Keratinocyte (primary cell): ENCODE results near the gene PIANP. TPM values are rescaled to one million over a fixed set of nuclear protein-coding genes. Genes with fewer than 3 reads are reported as not detected.
"Not testable (repeated sequence)": the region's sequence is repeated elsewhere in the genome, so short reads cannot be mapped to it uniquely, and the experiment has no call there.

Experiments
- DNase-seq: peaks from one replicate; pipeline ENCODE4 v3.0.0-alpha.2; 2011; ENCODE audit warnings: low read depth, missing footprints, low spot score
- FAIRE-seq: peaks from 2 replicates; lab custom pipeline; 2011; peaks lifted over from hg19 to GRCh38; lab: Jason Lieb, UNC
- H2AFZ ChIP-seq: 2 replicates; pipeline ENCODE4 v1.6.0; 2012; ENCODE audit warnings: low read length, control low read depth, inconsistent platforms; ENCODE audit not compliant: control insufficient read depth
- H3K27ac ChIP-seq: 2 replicates; pipeline ENCODE4 v1.5.1; 2011; ENCODE audit warnings: low read length; ENCODE audit not compliant: control insufficient read depth, insufficient read depth
- H3K27me3 ChIP-seq: 3 replicates; pipeline ENCODE4 v1.6.0; 2011; ENCODE audit warnings: low read length; ENCODE audit not compliant: control insufficient read depth, insufficient read depth; ENCODE audit errors: extremely low read depth
- H3K36me3 ChIP-seq, 2 experiments: 2 replicates in 1 of 2; 3 replicates in 1 of 2; pipeline ENCODE4 v1.5.1; 2011; ENCODE audit warnings: low read length in 2 of 2, mild to moderate bottlenecking in 1 of 2; ENCODE audit not compliant: control insufficient read depth in 2 of 2, insufficient read depth in 2 of 2; ENCODE audit errors: extremely low read depth in 1 of 2
- H3K4me1 ChIP-seq: 3 replicates; pipeline ENCODE4 v1.5.1; 2011; ENCODE audit warnings: low read length; ENCODE audit not compliant: control insufficient read depth, insufficient read depth; ENCODE audit errors: extremely low read depth
- H3K4me2 ChIP-seq: 3 replicates; pipeline ENCODE4 v1.6.0; 2011; ENCODE audit warnings: low read depth, low read length; ENCODE audit not compliant: control insufficient read depth, insufficient read depth; ENCODE audit errors: extremely low read depth
- H3K4me3 ChIP-seq, 3 experiments: fragments of 200-600 bp in 1 of 3; sonication (generic) in 1 of 3; 2 replicates in 2 of 3; 3 replicates in 1 of 3; pipeline ENCODE4 v1.5.1; 2011 to 2016; ENCODE audit warnings: low read length in 3 of 3, mild to moderate bottlenecking in 3 of 3, control low read depth in 2 of 3, inconsistent platforms in 1 of 3, low read depth in 1 of 3, mixed read lengths in 1 of 3, mixed run types in 1 of 3, moderate library complexity in 1 of 3; ENCODE audit not compliant: control insufficient read depth in 2 of 3, insufficient read depth in 2 of 3; ENCODE audit errors: extremely low read depth in 1 of 3
- H3K79me2 ChIP-seq: 2 replicates; pipeline ENCODE4 v1.6.0; 2012; ENCODE audit warnings: low read length; ENCODE audit not compliant: control insufficient read depth, insufficient read depth
- H3K9ac ChIP-seq: 3 replicates; pipeline ENCODE4 v1.6.0; 2011; ENCODE audit warnings: low read length; ENCODE audit not compliant: control insufficient read depth, insufficient read depth; ENCODE audit errors: extremely low read depth
- H3K9me1 ChIP-seq: 3 replicates; pipeline ENCODE4 v1.6.0; 2011; ENCODE audit warnings: low read length; ENCODE audit not compliant: control insufficient read depth, insufficient read depth; ENCODE audit errors: extremely low read depth
- H3K9me3 ChIP-seq: 2 replicates; pipeline ENCODE4 v1.5.1; 2012; ENCODE audit warnings: low read depth, low read length; ENCODE audit not compliant: control insufficient read depth
- H4K20me1 ChIP-seq: 3 replicates; pipeline ENCODE4 v1.6.0; 2011; ENCODE audit warnings: low read length; ENCODE audit not compliant: control insufficient read depth, insufficient read depth; ENCODE audit errors: extremely low read depth
- EZH2 ChIP-seq: IDR thresholded peaks from one replicate; pipeline ENCODE4 v1.6.1; 2012; ENCODE audit warnings: inconsistent platforms, mild to moderate bottlenecking, low read length, moderate library complexity
- dilution Hi-C: fragments of 300-500 bp; cut with MboI; formaldehyde crosslinking; loops from one replicate; pipeline ENCODE4 v1.7.0; 2020; ENCODE audit warnings: low sequenced_read_pairs; ENCODE audit not compliant: extremely low pct_ligation_motif_present
- polyA plus RNA-seq, 5 experiments: library from polyadenylated mRNA; depleted of rRNA in 3 of 5; stranded (reverse) in 3 of 5; stranded (forward) in 1 of 5; unstranded in 1 of 5; fragments of >200 nt; gene quantifications; 1 replicate in 1 of 5; 2 replicates in 3 of 5; 3 replicates in 1 of 5; pipeline versions ENCODE4 v1.2.1 to v1.2.3, GENCODE V29; 2011 to 2012; ENCODE audit warnings: missing spikeins in 2 of 5, low read depth in 1 of 5, low replicate concordance in 1 of 5
- TF ChIP-seq, protein P1 (sequence below), 3 experiments: IDR thresholded peaks in 1 of 3; conservative IDR thresholded peaks in 1 of 3; optimal IDR thresholded peaks in 1 of 3; 2 replicates in 2 of 3; 3 replicates in 1 of 3; pipeline versions ENCODE3 to v1.5.1; 2011; ENCODE audit warnings: low read length in 3 of 3, mild to moderate bottlenecking in 3 of 3, moderate library complexity in 2 of 3, control low read depth in 1 of 3, inconsistent platforms in 1 of 3; ENCODE audit not compliant: insufficient read depth in 2 of 3; ENCODE audit errors: extremely low read depth in 1 of 3

Gene PIANP
- polyA plus RNA-seq, 1 donor (not counting 4 experiments of a cell fraction or from before 2014, with no cell fraction given), result not detected

DNA sequence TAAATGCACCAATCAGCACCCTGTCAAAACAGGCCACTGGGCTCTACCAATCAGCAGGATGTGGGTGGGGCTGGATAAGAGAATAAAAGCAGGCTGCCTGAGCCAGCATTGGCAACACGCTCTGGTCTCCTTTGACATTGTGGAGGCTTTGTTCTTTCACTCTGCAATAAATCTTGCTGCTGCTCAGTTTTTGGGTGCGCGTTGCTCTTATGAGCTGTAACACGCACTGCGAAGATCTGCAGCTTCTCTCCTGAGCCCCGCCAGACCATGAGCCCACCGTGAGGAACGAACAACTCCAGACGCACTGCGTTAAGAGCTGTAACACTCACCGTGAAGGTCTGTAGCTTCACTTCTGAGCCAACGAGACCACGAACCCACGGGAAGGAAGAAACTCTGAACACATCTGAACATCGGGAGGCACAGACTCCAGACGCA is 8.4 kb upstream of the PIANP start:
- Histone ChIP-seq H3K79me2 (no peaks in the 10 kb centered on the region), H3K4me3 (no peak overlapping the region), H3K9ac (no peak overlapping the region), H3K4me2 (no peak overlapping the region), H3K27me3 (peaks cover 8% of the 10 kb centered on the region), H3K9me3 (no peaks in the 10 kb centered on the region), H4K20me1 (no peaks in the 10 kb centered on the region), H2AFZ (no peak overlapping the region), H3K4me1 (no peaks in the 10 kb centered on the region), H3K36me3 (no peaks in the 10 kb centered on the region), H3K9me1 (no peaks in the 10 kb centered on the region), H3K27ac (no peak overlapping the region)
- FAIRE-seq (no peak), DNase-seq (no peak)
- dilution Hi-C loops, result no loop called here
- TF ChIP-seq, protein P1, sequence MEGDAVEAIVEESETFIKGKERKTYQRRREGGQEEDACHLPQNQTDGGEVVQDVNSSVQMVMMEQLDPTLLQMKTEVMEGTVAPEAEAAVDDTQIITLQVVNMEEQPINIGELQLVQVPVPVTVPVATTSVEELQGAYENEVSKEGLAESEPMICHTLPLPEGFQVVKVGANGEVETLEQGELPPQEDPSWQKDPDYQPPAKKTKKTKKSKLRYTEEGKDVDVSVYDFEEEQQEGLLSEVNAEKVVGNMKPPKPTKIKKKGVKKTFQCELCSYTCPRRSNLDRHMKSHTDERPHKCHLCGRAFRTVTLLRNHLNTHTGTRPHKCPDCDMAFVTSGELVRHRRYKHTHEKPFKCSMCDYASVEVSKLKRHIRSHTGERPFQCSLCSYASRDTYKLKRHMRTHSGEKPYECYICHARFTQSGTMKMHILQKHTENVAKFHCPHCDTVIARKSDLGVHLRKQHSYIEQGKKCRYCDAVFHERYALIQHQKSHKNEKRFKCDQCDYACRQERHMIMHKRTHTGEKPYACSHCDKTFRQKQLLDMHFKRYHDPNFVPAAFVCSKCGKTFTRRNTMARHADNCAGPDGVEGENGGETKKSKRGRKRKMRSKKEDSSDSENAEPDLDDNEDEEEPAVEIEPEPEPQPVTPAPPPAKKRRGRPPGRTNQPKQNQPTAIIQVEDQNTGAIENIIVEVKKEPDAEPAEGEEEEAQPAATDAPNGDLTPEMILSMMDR (optimal IDR thresholded peaks at IDR 0.05 in 1 of 3, IDR thresholded peaks at IDR 0.05 in 1 of 3, conservative IDR thresholded peaks at IDR 0.05 in 1 of 3; ENCODE audit: extremely low read depth in 1 of 3, insufficient read depth in 2 of 3, low read length in 3 of 3), result no peak
- no peak for TF ChIP-seq EZH2

DNA sequence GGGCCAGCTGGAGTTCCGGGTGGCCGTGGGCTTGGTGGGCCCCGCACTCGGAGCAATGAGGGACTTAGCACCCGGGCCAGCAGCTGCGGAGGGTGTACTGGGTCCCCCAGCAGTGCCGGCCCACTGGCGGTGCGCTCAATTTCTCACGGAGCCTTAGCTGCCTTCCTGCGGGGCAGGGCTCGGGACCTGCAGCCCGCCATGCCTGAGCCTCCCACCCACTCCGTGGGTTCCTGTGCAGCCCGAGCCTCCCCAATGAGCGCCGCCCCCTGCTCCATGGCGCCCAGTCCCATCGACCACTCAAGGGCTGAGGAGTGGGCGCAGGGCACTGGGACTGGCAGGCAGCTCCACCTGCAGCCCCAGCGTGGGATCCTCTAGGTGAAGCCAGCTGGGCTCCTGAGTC is 7.7 kb upstream of the PIANP start:
- H4K20me1 ChIP-seq, dilution Hi-C loops, H3K36me3 ChIP-seq, H3K4me1 ChIP-seq, H3K27ac ChIP-seq, H3K4me3 ChIP-seq, FAIRE-seq, H3K4me2 ChIP-seq, H3K9ac ChIP-seq, H3K9me1 ChIP-seq, DNase-seq, H2AFZ ChIP-seq, H3K79me2 ChIP-seq, H3K9me3 ChIP-seq: not testable (repeated sequence)
- peaks cover 10% of the 10 kb centered on the region for H3K27me3 ChIP-seq

DNA sequence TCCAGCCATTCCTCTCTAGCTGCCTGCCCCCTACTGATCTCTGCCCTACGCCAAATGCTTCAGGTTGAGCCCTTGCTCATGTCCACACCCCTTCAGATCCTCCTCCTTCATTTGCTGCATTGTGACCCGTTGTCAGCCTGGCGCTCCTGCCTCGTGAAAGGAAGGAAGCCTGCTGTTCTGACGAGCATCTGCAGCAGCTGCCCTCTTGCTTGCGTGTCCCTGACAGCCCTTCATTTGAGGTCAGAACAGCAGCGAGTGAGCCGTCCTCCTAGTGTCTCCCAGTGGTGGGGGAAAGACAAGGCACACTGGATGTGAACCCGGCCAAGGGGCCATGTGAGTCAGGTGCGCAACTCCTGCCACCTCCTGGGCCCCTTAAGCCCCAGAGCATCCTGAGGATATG is 3.0 kb upstream of the PIANP start:
- no peak overlapping the region for H2AFZ ChIP-seq
- no peaks in the 10 kb centered on the region for H3K9me1 ChIP-seq
- H3K4me2 ChIP-seq, result no peak overlapping the region
- H3K36me3 ChIP-seq, result no peaks in the 10 kb centered on the region
- H3K9me3 ChIP-seq, result no peaks in the 10 kb centered on the region
- no peak overlapping the region for H3K27ac ChIP-seq
- DNase-seq (no peak), FAIRE-seq (no peak)
- H3K79me2 ChIP-seq, result no peaks in the 10 kb centered on the region
- H3K4me1 ChIP-seq, result peaks cover 3% of the 10 kb centered on the region
- TF ChIP-seq, protein P1 (optimal IDR thresholded peaks at IDR 0.05 in 1 of 3, IDR thresholded peaks at IDR 0.05 in 1 of 3, conservative IDR thresholded peaks at IDR 0.05 in 1 of 3; ENCODE audit: extremely low read depth in 1 of 3, insufficient read depth in 2 of 3, low read length in 3 of 3), result no peak
- no peak for TF ChIP-seq EZH2
- H3K4me3 ChIP-seq, result no peak overlapping the region
- H4K20me1 ChIP-seq, result no peaks in the 10 kb centered on the region
- peaks cover 42% of the 10 kb centered on the region for H3K27me3 ChIP-seq
- dilution Hi-C loops, result no loop called here
- no peak overlapping the region for H3K9ac ChIP-seq
